NCI-H2196 treated with DMSO at 0.1 percent for 48 hours (cell line): Measurements from ENCODE around the gene ZNF24.

Experiments used
- DNase-seq: peaks from one replicate; lab custom pipeline; 2025; ENCODE audit not compliant: unreplicated experiment; lab: John Stamatoyannopoulos, UW

Gene ZNF24

GRCh38 chr18:35343936-35344735, at the start of gene ZNF24:
Gene ZNF24 (minus strand): TSS chr18:35344420. CDS start chr18:35340650, 3,770 bp downstream.
- DNase-seq, result peak; percentile 88

GRCh38 chr18:35393716-35394115, 49.5 kb upstream of the ZNF24 start:
- no peak for DNase-seq

GRCh38 chr18:35392375-35392774, 48.2 kb upstream of the ZNF24 start:
- DNase-seq, result no peak

DNA sequence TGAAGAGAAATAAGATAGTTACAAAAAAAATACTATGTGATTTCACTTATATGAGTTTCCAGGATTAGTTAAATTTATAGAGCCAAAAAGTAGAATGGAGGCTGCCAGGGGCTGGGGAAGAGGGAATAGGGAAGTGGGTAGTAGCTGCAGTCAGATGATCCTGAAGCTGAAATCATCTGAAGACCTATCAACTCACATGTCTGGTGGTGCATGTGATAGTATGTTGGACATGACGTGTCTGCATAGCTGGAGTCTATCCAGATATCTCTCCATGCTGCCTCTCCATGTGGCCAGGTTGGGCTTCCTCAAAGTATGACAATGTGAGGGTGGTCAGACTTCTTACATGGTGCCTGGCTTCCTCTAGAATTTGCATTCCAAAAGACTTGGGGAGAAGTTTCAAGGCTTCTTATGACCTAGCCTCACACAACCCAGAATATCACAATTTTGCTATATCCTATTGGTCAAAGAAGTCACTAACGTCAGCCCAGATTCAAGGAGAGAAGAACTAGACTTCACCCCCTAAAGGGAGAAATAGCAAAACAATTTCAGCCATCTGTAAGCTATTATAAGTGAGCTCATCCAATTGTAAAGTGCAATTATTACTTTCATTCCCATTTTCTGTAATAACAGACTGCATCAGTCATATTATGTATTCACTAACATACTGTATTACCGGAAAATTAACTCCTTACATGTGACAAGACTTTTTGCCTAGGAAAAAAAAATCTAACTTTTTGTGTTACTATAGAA, 46.9 kb upstream of the ZNF24 start:
- no peak for DNase-seq

DNA sequence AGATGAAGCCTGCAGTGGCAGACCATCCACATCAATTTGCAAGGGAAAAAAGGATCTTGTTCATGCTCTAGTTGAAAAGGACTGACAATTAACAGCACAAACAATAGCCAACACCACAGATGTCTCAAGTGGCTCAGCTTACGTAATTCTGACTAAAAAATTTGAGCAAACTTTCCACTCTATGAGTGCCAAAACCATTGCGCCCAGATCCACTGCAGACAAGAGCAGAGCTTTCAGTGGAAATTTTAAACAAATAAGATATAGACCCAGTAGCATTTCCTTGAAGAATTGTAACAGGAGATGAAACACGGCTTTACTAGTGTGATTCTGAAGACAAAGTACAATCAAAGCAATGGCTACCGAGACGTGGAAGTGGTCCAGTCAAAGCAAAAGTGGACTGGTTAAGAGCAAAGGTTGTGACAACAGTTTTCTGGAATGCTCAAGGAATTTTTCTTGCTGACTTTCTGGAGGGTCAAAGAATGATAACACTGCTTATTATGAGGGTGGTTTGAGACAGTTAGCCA, 44.9 kb upstream of the ZNF24 start:
- DNase-seq, result no peak

DNA sequence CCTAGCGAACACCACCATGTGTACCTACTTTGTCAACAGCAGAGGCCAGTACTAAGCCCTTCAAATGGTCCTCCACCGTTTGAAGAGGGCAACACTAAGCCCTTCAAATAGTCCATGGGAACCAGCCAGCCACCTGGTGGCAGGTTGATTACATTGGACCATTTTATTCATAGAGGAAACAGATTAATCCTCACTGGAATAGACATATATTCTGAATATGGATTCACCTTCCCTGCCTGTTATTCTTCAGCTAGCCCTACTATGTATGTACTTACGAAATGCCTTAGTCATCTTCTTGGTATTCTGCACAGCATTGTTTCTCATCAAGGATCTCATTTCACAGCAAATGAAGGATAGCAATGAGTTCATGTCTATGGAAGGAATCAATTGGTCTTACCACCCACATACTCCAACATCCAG, 42.9 kb upstream of the ZNF24 start:
- no peak for DNase-seq

GRCh38 chr18:35386600-35387100, 42.4 kb upstream of the ZNF24 start:
- DNase-seq, result peak; percentile 71

DNA sequence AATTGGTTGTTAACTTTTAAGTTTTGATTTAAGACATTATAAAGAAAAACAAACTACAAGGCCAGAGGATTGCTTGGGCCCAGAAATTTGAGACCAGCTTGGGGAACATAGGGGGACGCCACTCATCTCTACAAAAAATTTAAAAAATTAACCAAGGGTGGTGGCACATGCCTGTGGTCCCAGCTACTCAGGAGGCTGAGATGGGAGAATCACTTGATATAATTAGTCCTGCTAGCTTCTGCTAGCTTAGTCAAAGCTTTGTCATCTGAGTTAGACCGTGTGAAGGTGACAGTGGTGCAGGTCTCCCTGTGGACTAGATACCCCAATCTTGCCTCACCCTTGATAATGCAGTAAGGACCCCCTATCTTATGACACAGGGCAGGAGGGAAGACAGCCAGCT, 38.9 kb upstream of the ZNF24 start:
- no peak for DNase-seq

- no peak for DNase-seq
Observed at GRCh38 chr18:35379421-35379820, 35.2 kb upstream of the ZNF24 start.

GRCh38 chr18:35378574-35378896, 34.3 kb upstream of the ZNF24 start:
- DNase-seq, result no peak

GRCh38 chr18:35377875-35378573, 33.8 kb upstream of the ZNF24 start:
- DNase-seq, result no peak

DNA sequence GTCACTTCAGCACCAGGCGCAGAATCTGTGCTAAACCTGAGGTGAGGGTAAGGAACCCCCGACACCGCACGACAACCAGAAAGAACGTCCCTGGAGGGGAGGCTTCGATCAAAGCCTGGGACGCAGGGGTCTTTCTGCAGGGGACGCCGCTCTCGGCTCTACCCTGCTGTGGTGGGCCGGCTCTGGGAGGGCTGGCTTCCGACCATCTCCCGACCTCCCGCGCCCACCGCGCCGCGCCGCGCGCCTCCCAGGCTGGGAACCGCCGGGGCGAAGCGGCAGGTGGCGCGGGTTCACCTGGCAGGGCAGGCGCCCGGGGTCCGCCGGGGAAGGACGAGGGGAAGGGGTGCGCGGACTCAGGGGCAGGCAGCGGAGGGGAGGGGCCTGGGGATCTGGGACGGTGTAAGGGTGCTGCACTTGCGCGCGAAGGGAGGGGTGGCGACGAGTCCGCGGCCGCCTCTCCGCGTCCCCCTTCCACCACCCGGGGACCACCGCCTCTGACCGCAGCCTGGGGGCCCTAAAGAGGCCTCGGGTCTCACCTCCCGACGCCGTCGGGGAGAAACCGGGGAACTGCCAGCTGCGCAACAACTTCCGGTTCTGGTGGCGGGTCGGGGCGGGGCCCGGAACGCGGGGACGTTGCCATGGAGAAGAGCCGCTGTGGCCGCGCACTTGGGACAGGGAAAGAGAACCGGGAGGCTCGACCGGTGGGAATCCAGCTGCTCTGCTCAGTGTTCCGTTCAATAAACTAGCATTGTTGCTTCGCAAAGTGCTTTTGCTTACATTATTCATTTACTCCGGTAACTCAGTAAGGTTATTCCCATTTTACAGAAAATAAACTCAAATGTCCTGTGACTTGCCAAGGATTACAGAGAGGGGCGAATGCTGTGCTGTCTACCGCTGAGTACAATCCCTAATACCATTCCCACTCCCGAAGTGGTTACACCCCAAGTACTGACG, 32.8 kb upstream of the ZNF24 start, which contains the start of gene ZNF396:
Gene ZNF396, minus strand, starts transcription at position 596 of the 954 bp plus-strand sequence. CDS start 3,045 bp downstream, outside the sequence.
- peak; percentile 74 for DNase-seq

DNA sequence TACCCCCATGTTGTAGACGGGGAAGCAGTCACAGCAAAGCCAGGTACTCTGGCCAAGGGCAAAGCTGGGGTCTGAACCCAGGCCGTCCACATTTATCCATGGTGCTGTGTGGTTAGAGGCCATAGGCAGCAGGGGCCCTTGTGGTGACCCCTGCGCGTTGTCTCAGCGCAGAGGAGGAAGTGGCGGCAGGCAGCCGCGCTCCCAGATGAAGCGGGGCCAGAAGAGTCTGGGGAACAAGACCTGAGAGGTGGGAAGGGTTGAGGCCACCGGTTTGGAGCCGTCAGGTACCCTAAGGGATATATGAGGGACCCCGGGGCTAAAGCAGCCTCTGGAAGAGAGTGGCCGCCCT, 32.1 kb upstream of the ZNF24 start:
- peak; percentile 7 for DNase-seq

DNA sequence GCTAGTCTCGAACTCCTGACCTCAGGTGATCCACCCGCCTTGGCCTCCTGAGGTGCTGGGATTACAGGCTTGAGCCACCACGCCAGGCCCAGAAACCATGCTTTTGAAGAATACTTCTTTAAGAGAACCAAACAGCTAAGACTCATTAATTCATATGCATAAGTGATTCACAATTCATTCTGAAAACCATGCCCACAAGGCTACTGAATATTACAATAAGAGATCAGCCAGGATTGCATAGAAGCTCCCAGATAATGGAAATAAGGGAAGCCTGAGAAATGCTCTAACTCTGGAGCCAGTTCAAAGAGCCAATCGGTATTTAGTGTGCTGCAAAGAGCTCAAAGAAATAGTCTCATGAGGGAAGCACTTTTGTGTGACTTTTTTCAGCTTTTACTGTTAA, 30.5 kb upstream of the ZNF24 start:
- no peak for DNase-seq

DNA sequence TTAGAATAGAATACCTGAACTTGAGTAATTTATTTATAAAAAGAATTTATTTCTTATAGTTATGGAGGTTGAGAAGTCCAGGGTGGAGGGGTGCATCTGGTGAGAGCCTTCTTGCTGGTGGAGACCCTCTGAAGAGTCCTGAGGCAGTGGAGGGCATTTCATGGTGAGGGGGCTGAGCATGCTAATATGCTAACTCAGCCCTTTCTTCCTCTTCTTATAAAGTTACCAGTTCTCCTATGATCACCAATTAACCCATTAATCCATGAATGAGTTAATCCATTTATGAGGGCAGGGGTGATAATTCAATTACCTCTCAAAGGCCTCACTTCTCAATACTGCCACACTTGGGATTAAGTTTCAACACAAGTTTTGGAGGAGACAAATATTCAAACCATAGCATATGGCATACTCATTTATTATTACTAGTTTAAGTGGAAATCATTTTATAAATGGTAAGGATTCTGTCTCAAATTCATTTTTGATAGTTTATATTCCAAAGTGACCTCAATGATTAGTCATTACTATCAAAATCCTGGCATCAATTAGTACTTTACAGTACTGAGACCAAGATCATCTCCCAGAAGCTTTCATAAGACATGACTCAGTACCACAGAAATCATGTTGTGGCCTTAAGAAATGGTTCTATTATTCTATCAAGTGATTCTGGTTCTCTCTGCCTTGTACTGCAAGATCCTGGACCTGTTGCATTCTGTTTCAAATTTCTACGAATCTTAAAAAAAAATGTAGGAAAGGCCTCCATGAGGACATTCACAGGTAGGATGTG, 27.4 kb upstream of the ZNF24 start:
- no peak for DNase-seq

GRCh38 chr18:35369126-35369525, 24.9 kb upstream of the ZNF24 start:
- DNase-seq, result no peak

DNA sequence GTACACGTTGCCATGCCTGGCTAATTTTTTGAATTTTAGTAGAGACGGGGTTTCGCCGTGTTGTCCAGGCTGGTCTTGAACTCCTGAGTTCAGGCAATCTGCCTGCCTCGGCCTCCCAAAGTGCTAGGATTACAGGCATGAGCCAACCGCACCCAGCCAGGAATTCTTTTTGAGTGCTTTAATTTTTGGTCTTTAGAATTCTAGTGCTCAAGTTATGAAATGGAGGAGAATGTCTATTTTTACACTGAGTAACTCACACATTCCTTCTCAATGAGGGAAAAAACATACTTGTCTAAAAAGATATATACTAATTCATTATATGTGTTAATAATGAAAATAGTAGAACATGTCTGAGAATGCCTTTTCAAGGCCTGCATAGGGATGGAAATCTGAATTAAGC, 24.4 kb upstream of the ZNF24 start:
- no peak for DNase-seq

GRCh38 chr18:35362531-35362930, 18.3 kb upstream of the ZNF24 start:
- DNase-seq, result no peak

GRCh38 chr18:35361570-35362321, 17.5 kb upstream of the ZNF24 start:
- DNase-seq, result no peak
